Esophagus muscularis mucosa (tissue), 4 donors: Measurements from ENCODE around the gene RALGDS. TPM values are rescaled to one million over a fixed set of nuclear protein-coding genes. Genes with fewer than 3 reads are reported as not detected.

Experiments used
- DNase-seq: peaks from one replicate; pipeline ENCODE4 v3.0.0-alpha.2; 2017; ENCODE audit errors: extremely low spot score
- H3K27ac ChIP-seq, 4 donors: fragments of 200-600 bp; sonication (generic); replicated peaks in 1 of 4; 1 replicate in 3 of 4; 2 replicates in 1 of 4; pipeline ENCODE4 v1.5.1; 2016 to 2019; ENCODE audit warnings: mild to moderate bottlenecking in 1 of 4
- H3K27me3 ChIP-seq, 4 donors: fragments of 200-600 bp; sonication (generic); one replicate each; pipeline versions ENCODE4 v1.5.1 to v1.6.0; 2016 to 2019
- H3K36me3 ChIP-seq, 4 donors: fragments of 200-600 bp; sonication (generic); one replicate each; pipeline ENCODE4 v1.5.1; 2016 to 2019
- H3K4me1 ChIP-seq, 4 donors: fragments of 200-600 bp; sonication (generic); one replicate each; pipeline ENCODE4 v1.5.1; 2016 to 2019
- H3K4me3 ChIP-seq, 4 donors: fragments of 200-600 bp; sonication (generic); 1 replicate in 2 of 4; 2 replicates in 2 of 4; pipeline ENCODE4 v1.5.1; 2016 to 2019; ENCODE audit warnings: mild to moderate bottlenecking in 4 of 4, moderate library complexity in 1 of 4
- H3K9me3 ChIP-seq, 4 donors: fragments of 200-600 bp; sonication (generic); 1 replicate in 3 of 4; 2 replicates in 1 of 4; pipeline ENCODE4 v1.5.1; 2016 to 2019
- CTCF ChIP-seq, 3 experiments: fragments of 200-600 bp in 2 of 3; fragments of 450-650 bp in 1 of 3; sonication (generic) in 2 of 3; IDR thresholded peaks; one replicate each; pipeline ENCODE4 v1.5.1; 2017 to 2019; ENCODE audit warnings: antibody characterized with exemption in 3 of 3, mild to moderate bottlenecking in 2 of 3, moderate library complexity in 1 of 3
- EP300 ChIP-seq: sonication (generic); formaldehyde crosslinking; IDR thresholded peaks from one replicate; pipeline ENCODE4 v1.6.1; 2017; ENCODE audit warnings: antibody characterized with exemption
- POLR2A ChIP-seq: fragments of 450-650 bp; IDR thresholded peaks from one replicate; pipeline ENCODE4 v1.6.1; 2017; ENCODE audit warnings: antibody characterized with exemption, moderate library complexity, mild to moderate bottlenecking, low read depth
- POLR2AphosphoS5 ChIP-seq, 2 donors: sonication (generic); formaldehyde crosslinking; IDR thresholded peaks; one replicate each; pipeline ENCODE4 v1.6.1; 2017; ENCODE audit warnings: antibody characterized with exemption in 2 of 2
- WGBS: methylation state at CpG from one replicate; pipeline ENCODE4 v1.1.5; 2018; 5-methylcytosine and 5-hydroxymethylcytosine counted together
- intact Hi-C: fragments of 100-400 bp; cut with DNase I; formaldehyde crosslinking; loops from one replicate; pipeline ENCODE4 v1.15.1; 2023
- total RNA-seq, 4 donors: library from RNA; depleted of rRNA; stranded (reverse); fragments of >200 nt; gene quantifications; one replicate each; pipeline versions ENCODE4 v1.1.0 to v1.2.1, GENCODE V29; 2016

Gene RALGDS
- total RNA-seq, 4 donors from 2014 or later, result 48.6 to 67.4 (median 54.8) TPM

GRCh38 chr9:133107961-133108793 is 12.9 kb downstream of the RALGDS start:
- Histone ChIP-seq H3K4me1 (peaks cover 12 to 21% (median 18%) of the 10 kb centered on the region in 4 donors), H3K9me3 (no peaks in the 10 kb centered on the region), H3K27ac (no peak overlapping the region), H3K4me3 (no peak overlapping the region), H3K36me3 (peaks cover 53 to 90% (median 86%) of the 10 kb centered on the region in 4 donors), H3K27me3 (no peaks in the 10 kb centered on the region)
- intact Hi-C loops, result loop anchor here (10.0 kb wide), 1 partner anchor 227 kb away; the partner anchor contains the start of gene SURF6
- no peak for DNase-seq
- TF ChIP-seq CTCF (IDR thresholded peaks at IDR 0.05) (no peak), EP300 (no peak), POLR2AphosphoS5 (IDR thresholded peaks at IDR 0.05) (no peak), POLR2A (no peak)
- 91% methylated on average over 8 of the region's 18 CpGs for WGBS

- peaks cover 60 to 99% (median 94%) of the 10 kb centered on the region in 4 donors for H3K36me3 ChIP-seq
- no peak overlapping the region for H3K27ac ChIP-seq
- H3K4me1 ChIP-seq, result peaks cover 3 to 13% (median 10%) of the 10 kb centered on the region in 4 donors
- no peak overlapping the region for H3K4me3 ChIP-seq
- no peak for DNase-seq
- WGBS, result 88% methylated on average over 10 of the region's 13 CpGs
- H3K27me3 ChIP-seq, result no peaks in the 10 kb centered on the region
- TF ChIP-seq CTCF (IDR thresholded peaks at IDR 0.05), result no peak
- no peak for TF ChIP-seq POLR2AphosphoS5 (IDR thresholded peaks at IDR 0.05)
- TF ChIP-seq POLR2A, result no peak
- no peak for TF ChIP-seq EP300
- intact Hi-C loops, result loop anchor here (10.0 kb wide), 1 partner anchor 228 kb away; the partner anchor contains the start of gene SURF6
- no peaks in the 10 kb centered on the region for H3K9me3 ChIP-seq
Measured at GRCh38 chr9:133107245-133107722, 13.8 kb downstream of the RALGDS start.

- H3K27me3 ChIP-seq, result no peaks in the 10 kb centered on the region
- H3K9me3 ChIP-seq, result no peaks in the 10 kb centered on the region
- 90% methylated on average over 13 of the region's 17 CpGs for WGBS
- no peak overlapping the region for H3K4me3 ChIP-seq
- intact Hi-C loops, result loop anchor here (10.0 kb wide), 1 partner anchor 228 kb away; the partner anchor contains the start of gene SURF6
- peaks cover 66 to 100% (median 96%) of the 10 kb centered on the region in 4 donors for H3K36me3 ChIP-seq
- no peak for DNase-seq
- no peak for TF ChIP-seq POLR2AphosphoS5 (IDR thresholded peaks at IDR 0.05)
- no peak for TF ChIP-seq POLR2A
- TF ChIP-seq EP300, result no peak
- TF ChIP-seq CTCF (IDR thresholded peaks at IDR 0.05), result no peak
- peaks cover 0 to 6% (median 3%) of the 10 kb centered on the region in 4 donors for H3K4me1 ChIP-seq
- H3K27ac ChIP-seq, result no peak overlapping the region
Measured at GRCh38 chr9:133106511-133107244, 14.4 kb downstream of the RALGDS start.

- DNase-seq, result no peak
- intact Hi-C loops, result loop anchor here (10.0 kb wide), 1 partner anchor 229 kb away; the partner anchor contains the start of gene SURF6
- H3K4me3 ChIP-seq, result no peak overlapping the region
- no peaks in the 10 kb centered on the region for H3K9me3 ChIP-seq
- no peak overlapping the region for H3K27ac ChIP-seq
- TF ChIP-seq POLR2A, result no peak
- no peak for TF ChIP-seq CTCF (IDR thresholded peaks at IDR 0.05)
- no peak for TF ChIP-seq POLR2AphosphoS5 (IDR thresholded peaks at IDR 0.05)
- no peak for TF ChIP-seq EP300
- H3K36me3 ChIP-seq, result peaks cover 77 to 100% (median 97%) of the 10 kb centered on the region in 4 donors
- peaks cover 0 to 5% (median 2%) of the 10 kb centered on the region in 4 donors for H3K4me1 ChIP-seq
- 79% methylated on average over 6 of the region's 7 CpGs for WGBS
- no peaks in the 10 kb centered on the region for H3K27me3 ChIP-seq
Measured at GRCh38 chr9:133105461-133105770, 15.6 kb downstream of the RALGDS start.
